PC-9 (cell line): Measurements from ENCODE around the gene FTO. TPM values are rescaled to one million over a fixed set of nuclear protein-coding genes. Genes with fewer than 3 reads are reported as not detected.

Experiments used
- BruUV-seq: library from RNA; stranded (reverse); fragments of 400-500 nt; replicated peaks from 2 replicates; lab custom pipeline; 2021; lab: Mats Ljungman, UMichigan
- CTCF ChIA-PET: fragments of 300-600 bp; sonication (Branson Sonifier 250); formaldehyde crosslinking; loops from one replicate; lab custom pipeline; 2022; ENCODE audit warnings: antibody characterized with exemption; lab: Charles Lee
- POLR2A ChIA-PET: fragments of 300-600 bp; sonication (Branson Sonifier 250); formaldehyde crosslinking; loops from one replicate; lab custom pipeline; 2022; ENCODE audit warnings: antibody characterized with exemption; ENCODE audit not compliant: unreplicated experiment; lab: Charles Lee
- DNase-seq, 2 experiments: peaks; one replicate each; pipeline versions ENCODE4 v3.0.0 to v3.0.0-alpha.2; 2015 to 2022; ENCODE audit warnings: mixed read lengths in 1 of 2
- H2AFZ ChIP-seq: fragments of 200-600 bp; sonication (generic); 2 replicates; pipeline ENCODE4 v1.8.1; 2017; ENCODE audit warnings: antibody characterized with exemption
- H3F3A ChIP-seq: fragments of 200-600 bp; sonication (generic); 2 replicates; pipeline ENCODE4 v1.8.1; 2017; ENCODE audit warnings: antibody characterized with exemption, mild to moderate bottlenecking, low read depth; ENCODE audit not compliant: insufficient read depth
- H3K27ac ChIP-seq: fragments of 200-600 bp; sonication (generic); 2 replicates; pipeline ENCODE4 v1.6.1; 2016; ENCODE audit warnings: mixed run types
- H3K27me3 ChIP-seq: fragments of 200-600 bp; sonication (generic); 2 replicates; pipeline ENCODE4 v1.6.1; 2016; ENCODE audit warnings: low read depth, mixed run types; ENCODE audit not compliant: insufficient read depth
- H3K36me3 ChIP-seq: fragments of 200-600 bp; sonication (generic); 2 replicates; pipeline ENCODE4 v1.6.1; 2016; ENCODE audit warnings: low read depth, mixed run types
- H3K4me1 ChIP-seq: fragments of 200-600 bp; sonication (generic); replicated peaks from 2 replicates; pipeline ENCODE4 v1.6.1; 2016; ENCODE audit warnings: mixed run types; ENCODE audit not compliant: insufficient read depth
- H3K4me2 ChIP-seq: fragments of 200-600 bp; sonication (generic); 2 replicates; pipeline ENCODE4 v1.6.1; 2017; ENCODE audit warnings: mixed run types
- H3K4me3 ChIP-seq: fragments of 200-600 bp; sonication (generic); 2 replicates; pipeline ENCODE4 v1.6.1; 2016; ENCODE audit warnings: mixed run types
- H3K79me2 ChIP-seq: fragments of 200-600 bp; sonication (generic); 2 replicates; pipeline ENCODE4 v1.6.1; 2017; ENCODE audit warnings: low read depth, mixed run types
- H3K9me2 ChIP-seq: fragments of 200-600 bp; sonication (generic); 2 replicates; pipeline ENCODE4 v1.8.1; 2017; ENCODE audit warnings: mild to moderate bottlenecking; ENCODE audit not compliant: insufficient read depth
- H3K9me3 ChIP-seq: fragments of 200-600 bp; sonication (generic); 2 replicates; pipeline ENCODE4 v1.8.1; 2016; ENCODE audit warnings: low read depth; ENCODE audit not compliant: insufficient read depth
- H4K20me1 ChIP-seq: fragments of 200-600 bp; sonication (generic); 2 replicates; pipeline ENCODE4 v1.8.1; 2017; ENCODE audit not compliant: insufficient read depth
- EZH2 ChIP-seq: fragments of 200-600 bp; sonication (generic); IDR thresholded peaks from 2 replicates; pipeline ENCODE4 v1.8.0; 2017; ENCODE audit warnings: antibody characterized with exemption, low read depth
- intact Hi-C: fragments of 100-400 bp; cut with micrococcal nuclease; formaldehyde crosslinking; loops from one replicate; pipeline ENCODE4 v1.10.0; 2022; ENCODE audit not compliant: unreplicated experiment
- total RNA-seq: library from RNA; stranded (reverse); gene quantifications from 2 replicates; pipeline ENCODE4 v1.2.3, GENCODE V29; 2021
- TF ChIP-seq, protein P1 (sequence below): fragments of 200-600 bp; sonication (generic); conservative IDR thresholded peaks from 2 replicates; pipeline ENCODE4 v1.6.1; 2017; ENCODE audit warnings: mixed run types, antibody characterized with exemption, mild to moderate bottlenecking, moderate library complexity

Gene FTO
- total RNA-seq, 1 experiment from 2014 or later: 58.1 TPM

DNA sequence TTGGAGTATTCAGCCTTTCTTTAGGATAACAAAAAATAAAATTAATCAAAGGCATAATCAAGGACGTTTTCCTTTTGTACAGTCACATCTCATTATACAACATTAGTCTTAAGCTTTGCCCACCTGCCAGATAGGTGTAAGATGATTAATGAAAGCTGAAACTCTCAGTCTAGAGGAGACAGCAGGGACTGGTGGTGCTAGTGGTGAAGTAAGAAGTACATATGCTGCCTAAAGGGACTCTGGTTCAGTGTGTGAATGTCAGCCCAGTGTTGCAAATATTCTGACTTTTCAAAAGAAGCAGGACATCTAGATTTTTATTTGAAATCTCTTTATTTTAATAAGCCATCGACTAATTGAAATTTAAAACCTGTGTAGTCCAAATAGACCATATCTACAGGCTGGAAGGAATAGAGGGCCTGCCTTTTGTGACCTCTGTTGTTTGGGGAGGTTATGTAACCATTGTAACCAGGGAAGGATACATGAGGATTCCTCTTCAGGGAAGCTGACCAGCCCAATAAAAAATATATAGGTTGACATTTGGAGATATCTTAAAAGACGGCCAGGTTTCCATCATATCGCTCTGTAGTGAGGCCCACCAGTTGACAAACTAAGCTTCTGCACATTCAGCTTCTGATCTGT, 54.1 kb downstream of the FTO start:
- Histone ChIP-seq H2AFZ (no peak overlapping the region), H3K79me2 (peaks cover 5% of the 10 kb centered on the region; the same call in 1 of the 2 replicates), H3K36me3 (no peaks in the 10 kb centered on the region), H4K20me1 (no peaks in the 10 kb centered on the region), H3K4me3 (no peak overlapping the region), H3K4me1 (no peaks in the 10 kb centered on the region), H3K4me2 (no peak overlapping the region), H3K9me2 (no peaks in the 10 kb centered on the region), H3K27me3 (no peaks in the 10 kb centered on the region), H3F3A (no peaks in the 10 kb centered on the region), H3K9me3 (no peaks in the 10 kb centered on the region), H3K27ac (no peak overlapping the region)
- DNase-seq: no peak
- intact Hi-C loops: no loop called here
- TF ChIP-seq EZH2: no peak
- TF ChIP-seq, protein P1, sequence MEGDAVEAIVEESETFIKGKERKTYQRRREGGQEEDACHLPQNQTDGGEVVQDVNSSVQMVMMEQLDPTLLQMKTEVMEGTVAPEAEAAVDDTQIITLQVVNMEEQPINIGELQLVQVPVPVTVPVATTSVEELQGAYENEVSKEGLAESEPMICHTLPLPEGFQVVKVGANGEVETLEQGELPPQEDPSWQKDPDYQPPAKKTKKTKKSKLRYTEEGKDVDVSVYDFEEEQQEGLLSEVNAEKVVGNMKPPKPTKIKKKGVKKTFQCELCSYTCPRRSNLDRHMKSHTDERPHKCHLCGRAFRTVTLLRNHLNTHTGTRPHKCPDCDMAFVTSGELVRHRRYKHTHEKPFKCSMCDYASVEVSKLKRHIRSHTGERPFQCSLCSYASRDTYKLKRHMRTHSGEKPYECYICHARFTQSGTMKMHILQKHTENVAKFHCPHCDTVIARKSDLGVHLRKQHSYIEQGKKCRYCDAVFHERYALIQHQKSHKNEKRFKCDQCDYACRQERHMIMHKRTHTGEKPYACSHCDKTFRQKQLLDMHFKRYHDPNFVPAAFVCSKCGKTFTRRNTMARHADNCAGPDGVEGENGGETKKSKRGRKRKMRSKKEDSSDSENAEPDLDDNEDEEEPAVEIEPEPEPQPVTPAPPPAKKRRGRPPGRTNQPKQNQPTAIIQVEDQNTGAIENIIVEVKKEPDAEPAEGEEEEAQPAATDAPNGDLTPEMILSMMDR: no peak
- ChIA-PET POLR2A (no interaction called here), CTCF (no interaction called here)
- no TSS peak for BruUV-seq

DNA sequence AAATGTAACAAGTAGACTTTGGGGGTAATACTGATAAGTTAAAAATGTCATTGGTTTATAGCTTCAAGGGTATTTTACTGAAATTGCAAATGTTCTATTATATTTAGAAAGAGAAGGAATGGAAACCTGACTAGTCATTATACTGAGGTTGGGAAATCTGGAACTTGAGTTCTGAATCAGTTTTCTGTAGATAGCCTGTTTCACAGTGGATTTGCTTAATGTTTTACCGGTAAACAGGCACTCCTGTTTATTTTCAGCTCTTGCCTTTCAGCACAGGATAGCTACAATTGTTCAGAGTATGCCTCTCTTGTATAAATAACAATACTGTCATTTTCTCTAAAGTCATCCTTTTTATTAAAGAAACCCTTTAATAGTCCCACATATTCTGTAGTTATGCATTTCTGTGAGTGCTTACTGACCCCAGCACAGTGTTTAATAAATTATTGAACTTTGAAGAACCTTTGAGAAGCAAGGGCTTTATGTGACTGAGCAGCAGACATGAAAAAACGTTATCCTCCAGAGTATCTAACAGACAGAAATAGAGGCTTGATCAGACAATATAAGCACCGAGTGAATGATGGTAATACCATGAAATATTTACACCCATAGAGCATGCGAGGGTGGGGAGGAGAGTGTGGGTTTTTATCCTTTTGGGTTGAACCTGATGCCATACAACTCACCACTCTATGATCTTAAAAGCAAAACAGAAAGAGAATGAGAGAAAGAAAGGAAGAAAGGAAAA, 58.2 kb downstream of the FTO start:
- TF ChIP-seq EZH2: no peak
- TF ChIP-seq, protein P1: no peak
- CTCF ChIA-PET: no interaction called here
- Histone ChIP-seq H3K4me3 (no peak overlapping the region), H4K20me1 (no peaks in the 10 kb centered on the region), H3K4me2 (no peak overlapping the region), H3K9me3 (no peaks in the 10 kb centered on the region), H3K36me3 (no peaks in the 10 kb centered on the region), H3F3A (no peaks in the 10 kb centered on the region), H2AFZ (no peak overlapping the region), H3K79me2 (peaks cover 14% of the 10 kb centered on the region; the same call in 1 of the 2 replicates), H3K27ac (no peak overlapping the region), H3K4me1 (peaks cover 9% of the 10 kb centered on the region), H3K27me3 (no peaks in the 10 kb centered on the region), H3K9me2 (no peaks in the 10 kb centered on the region)
- POLR2A ChIA-PET: no interaction called here
- intact Hi-C loops: no loop called here
- DNase-seq: no peak
- no TSS peak for BruUV-seq

DNA sequence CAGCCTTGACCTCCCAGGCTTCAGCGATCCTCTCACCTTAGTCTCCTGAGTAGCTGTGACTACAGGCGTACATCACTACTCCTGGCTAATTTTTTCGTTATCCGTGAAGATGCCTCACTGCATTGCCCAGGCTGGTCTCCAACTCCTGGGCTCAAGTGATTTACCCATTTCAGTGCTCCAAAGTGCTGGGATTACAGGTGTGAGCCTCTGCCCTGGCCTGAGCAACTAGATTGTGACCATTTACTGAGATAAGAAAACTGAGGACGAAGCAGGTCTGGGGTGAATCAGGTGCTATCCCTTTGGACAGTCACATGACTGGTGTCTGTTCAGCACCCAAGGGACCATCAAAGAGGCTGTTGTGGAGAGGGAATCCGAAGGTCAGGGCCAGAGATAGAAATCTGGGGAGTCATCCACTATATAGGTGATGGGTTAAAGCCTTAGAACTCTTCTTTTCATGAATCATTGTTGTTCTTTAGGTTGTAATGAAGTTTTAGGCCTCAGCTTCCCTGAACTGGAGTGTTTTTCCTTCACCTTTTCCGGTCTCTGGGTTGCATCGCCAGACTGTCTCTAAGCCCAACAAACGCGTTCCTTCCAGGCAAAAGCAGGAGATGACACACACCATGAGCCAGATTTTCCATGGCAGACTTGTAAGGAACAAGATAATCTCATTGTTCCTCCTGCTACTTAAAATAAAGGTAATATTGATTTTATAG, 62.5 kb downstream of the FTO start:
- ChIA-PET POLR2A (no interaction called here), CTCF (no interaction called here)
- peaks cover 25% of the 10 kb centered on the region; the same call in 1 of the 2 replicates for H3K79me2 ChIP-seq
- H3K4me3 ChIP-seq: no peak overlapping the region
- no TSS peak for BruUV-seq
- H3K4me1 ChIP-seq: peaks cover 47% of the 10 kb centered on the region
- TF ChIP-seq, protein P1: no peak
- TF ChIP-seq EZH2: no peak
- H2AFZ ChIP-seq: no peak overlapping the region
- no peak for DNase-seq
- no peaks in the 10 kb centered on the region for H3K36me3 ChIP-seq
- H3K4me2 ChIP-seq: no peak overlapping the region
- H3K9me3 ChIP-seq: no peaks in the 10 kb centered on the region
- H3K9me2 ChIP-seq: no peaks in the 10 kb centered on the region
- H3F3A ChIP-seq: peaks cover 20% of the 10 kb centered on the region
- no peak overlapping the region for H3K27ac ChIP-seq
- intact Hi-C loops: loop anchor here (5.0 kb wide), 1 partner anchor 656 kb away; no protein-coding TSS in a partner anchor
- H3K27me3 ChIP-seq: no peaks in the 10 kb centered on the region
- H4K20me1 ChIP-seq: no peaks in the 10 kb centered on the region
